Heart left ventricle (tissue), 16 donors: ENCODE data around the gene MAP6. TPM values are rescaled to one million over a fixed set of nuclear protein-coding genes. Genes with fewer than 3 reads are reported as not detected.

Experiments used
- ATAC-seq, 4 donors: fragments of 200-7000 bp; cut with Tn5 transposase; one replicate each; pipeline ENCODE4 v1.9.1; 2020 to 2022; ENCODE audit warnings: moderate library complexity in 4 of 4, mild to moderate bottlenecking in 3 of 4, moderate number of reproducible peaks in 1 of 4
- DNase-seq, 5 donors: peaks; one replicate each; pipeline ENCODE4 v3.0.0-alpha.2; 2020
- H3K27ac ChIP-seq, 12 donors: fragments of 200-600 bp; sonication (generic) in 4 of 12; one replicate each; pipeline versions ENCODE4 v1.5.0 to v1.8.0; 2016 to 2022; ENCODE audit warnings: mild to moderate bottlenecking in 2 of 12
- H3K27me3 ChIP-seq, 9 donors: fragments of 200-600 bp; sonication (generic) in 2 of 9; one replicate each; pipeline versions ENCODE4 v1.5.1 to v1.8.0; 2016 to 2022; ENCODE audit warnings: mild to moderate bottlenecking in 3 of 9
- H3K36me3 ChIP-seq, 9 donors: fragments of 200-600 bp; sonication (generic) in 2 of 9; one replicate each; pipeline versions ENCODE4 v1.5.0 to v1.8.0; 2018 to 2022; ENCODE audit warnings: mild to moderate bottlenecking in 2 of 9
- H3K4me1 ChIP-seq, 12 donors: fragments of 200-600 bp; sonication (generic) in 4 of 12; one replicate each; pipeline versions ENCODE4 v1.5.0 to v1.8.0; 2016 to 2022; ENCODE audit warnings: mild to moderate bottlenecking in 3 of 12
- H3K4me3 ChIP-seq, 12 donors: fragments of 200-600 bp; sonication (generic) in 4 of 12; one replicate each; pipeline versions ENCODE4 v1.5.0 to v1.8.0; 2017 to 2022; ENCODE audit warnings: mild to moderate bottlenecking in 9 of 12, moderate library complexity in 4 of 12
- H3K9me3 ChIP-seq, 12 donors: fragments of 200-600 bp; sonication (generic) in 4 of 12; one replicate each; pipeline versions ENCODE4 v1.5.0 to v1.8.0; 2016 to 2022; ENCODE audit warnings: mild to moderate bottlenecking in 1 of 12
- POLR2A ChIP-seq, 2 donors: fragments of 450-650 bp; IDR thresholded peaks; one replicate each; pipeline ENCODE4 v1.6.1; 2017; ENCODE audit warnings: antibody characterized with exemption in 2 of 2, mild to moderate bottlenecking in 2 of 2, moderate library complexity in 2 of 2
- WGBS, 4 donors: extraction: QIAGEN DNeasy Blood & Tissue Kit in 2 of 4; methylation state at CpG; one replicate each; pipeline versions ENCODE4 v1.1.5 to v1.1.7; 2013 to 2018; 5-methylcytosine and 5-hydroxymethylcytosine counted together
- intact Hi-C, 10 donors: fragments of 100-400 bp; cut with DNase I; formaldehyde crosslinking; loops; one replicate each; pipeline versions ENCODE4 v1.11.1 to v1.14.2; 2022
- polyA plus RNA-seq, 2 donors: library from polyadenylated mRNA; stranded (reverse); fragments of 200-250 nt; gene quantifications; one replicate each; pipeline ENCODE4 v1.2.3, GENCODE V29; 2013
- total RNA-seq, 9 donors: library from RNA; depleted of rRNA in 2 of 9; stranded (reverse); fragments of >200 nt in 2 of 9; fragmentation: NEBNext Ultra II Directional in 3 of 9; extraction: Animal tissue kit (Norgen Biotek cat#: 25700) in 3 of 9; gene quantifications; one replicate each; pipeline versions ENCODE4 v1.1.0 to v1.2.4, GENCODE V29; 2016 to 2023
- TF ChIP-seq, protein P1 (sequence below), 12 donors: fragments of 200-600 bp; sonication (generic) in 4 of 12; IDR thresholded peaks; one replicate each; pipeline versions ENCODE4 v1.5.0 to v1.8.0; 2018 to 2022; ENCODE audit warnings: antibody characterized with exemption in 12 of 12, mild to moderate bottlenecking in 5 of 12
- donor health status: ischemic (EF 13 %, LVEDD 7.1; RV severe dilation, severe dysfunction).
- donor health status: healthy with polysubstance abuse.
- donor health status: DM: no; HTN: yes; CAD: no.
- donor health status: DM: no; HTN: no; CAD: no.
- donor health status: ischemic (EF 25% LVEDD 6.9; RV normal size, moderate dysfunction).
- donor health status: ischemic (EF 25% LVEDD 5.7; RV mildly dilated, moderate dysfunction).
- donor health status: healthy.
- donor health status: DM: yes; HTN: yes; CAD: no.
- donor health status: ischemic (EF 35%, LVEDD 5.7; RV mildly dilated, moderate dysfunction).
- donor health status: nonischemic (EF 11% LVEDD 7.7; RV severe dilation, severe dysfunction).
- donor health status: DM: yes; HTN: yes; CAD: no.
- donor health status: PGD.
- donor health status: ischemic (EF 29% LVEDD 5.4; RV normal size, mild dysfunction).
- donor health status: nonischemic (EF 23%, LVEDD 6.1; RV moderate dilation, normal function).

The MAP6 gene
- total and polyA plus RNA-seq, 11 donors: 0.98 to 10.0 (median 4.8) TPM

DNA sequence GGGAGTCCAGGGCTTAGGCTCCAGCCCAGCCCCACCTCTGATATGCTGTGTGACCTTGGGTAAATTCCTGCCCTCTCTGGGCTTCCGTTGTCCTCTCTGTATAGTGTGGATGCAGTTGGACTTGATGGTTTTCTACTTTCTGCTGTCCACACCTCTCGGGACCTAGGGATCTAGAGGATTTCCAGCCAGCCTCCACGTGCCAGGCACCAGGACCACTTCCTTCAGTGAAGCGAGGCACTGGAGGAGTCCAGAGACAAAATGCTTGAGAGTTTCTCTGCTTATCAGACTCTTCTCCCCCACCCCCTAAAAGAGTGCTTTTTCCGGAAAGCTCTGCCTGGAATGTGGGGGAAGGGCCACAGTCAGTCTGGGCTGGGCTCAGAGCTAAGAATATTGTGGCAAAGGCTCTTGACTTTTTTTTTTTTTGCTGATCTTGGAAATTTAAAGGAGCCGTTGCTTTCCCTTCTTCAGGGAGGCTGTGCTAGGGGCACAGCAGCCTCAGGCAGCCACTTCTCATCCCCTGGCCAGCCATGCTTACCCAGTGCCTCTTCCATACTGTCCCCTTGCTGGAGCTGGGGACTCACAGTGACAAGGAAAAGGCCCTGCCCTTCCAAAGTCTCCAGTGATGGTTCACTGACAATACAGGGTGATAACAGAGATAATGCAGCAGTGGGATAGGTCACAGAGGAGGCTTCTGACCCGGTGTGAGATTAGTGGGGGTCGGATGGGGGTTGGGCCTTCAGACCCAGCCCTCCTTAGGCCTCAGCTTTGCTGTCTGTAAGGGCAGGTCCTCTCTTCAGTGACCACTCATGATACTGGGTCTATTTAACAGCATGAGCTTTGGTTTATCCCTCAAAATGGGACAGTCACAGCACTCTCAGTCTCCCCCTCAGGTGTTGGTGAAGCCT is 109.6 kb downstream of the MAP6 start:
- H3K27me3 ChIP-seq: no peaks in the 10 kb centered on the region
- peak overlapping the region in 8 of 12 donors; percentile 16 to 38 (median 22) for H3K4me3 ChIP-seq
- ATAC-seq: peak in 2 of 4 donors; percentile 1 to 7
- no peak for TF ChIP-seq POLR2A (IDR thresholded peaks at IDR 0.05)
- TF ChIP-seq, protein P1, sequence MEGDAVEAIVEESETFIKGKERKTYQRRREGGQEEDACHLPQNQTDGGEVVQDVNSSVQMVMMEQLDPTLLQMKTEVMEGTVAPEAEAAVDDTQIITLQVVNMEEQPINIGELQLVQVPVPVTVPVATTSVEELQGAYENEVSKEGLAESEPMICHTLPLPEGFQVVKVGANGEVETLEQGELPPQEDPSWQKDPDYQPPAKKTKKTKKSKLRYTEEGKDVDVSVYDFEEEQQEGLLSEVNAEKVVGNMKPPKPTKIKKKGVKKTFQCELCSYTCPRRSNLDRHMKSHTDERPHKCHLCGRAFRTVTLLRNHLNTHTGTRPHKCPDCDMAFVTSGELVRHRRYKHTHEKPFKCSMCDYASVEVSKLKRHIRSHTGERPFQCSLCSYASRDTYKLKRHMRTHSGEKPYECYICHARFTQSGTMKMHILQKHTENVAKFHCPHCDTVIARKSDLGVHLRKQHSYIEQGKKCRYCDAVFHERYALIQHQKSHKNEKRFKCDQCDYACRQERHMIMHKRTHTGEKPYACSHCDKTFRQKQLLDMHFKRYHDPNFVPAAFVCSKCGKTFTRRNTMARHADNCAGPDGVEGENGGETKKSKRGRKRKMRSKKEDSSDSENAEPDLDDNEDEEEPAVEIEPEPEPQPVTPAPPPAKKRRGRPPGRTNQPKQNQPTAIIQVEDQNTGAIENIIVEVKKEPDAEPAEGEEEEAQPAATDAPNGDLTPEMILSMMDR (IDR thresholded peaks at IDR 0.05): no peak
- H3K9me3 ChIP-seq: no peaks in the 10 kb centered on the region
- peaks cover 0 to 4% (median 0%) of the 10 kb centered on the region in 9 donors for H3K36me3 ChIP-seq
- peak in 4 of 5 donors; percentile 67 to 77 (median 76) for DNase-seq
- peak overlapping the region; percentile 8 to 100 (median 96) for H3K27ac ChIP-seq
- H3K4me1 ChIP-seq: peaks cover 4 to 75% (median 58%) of the 10 kb centered on the region in 12 donors
- intact Hi-C loops: no loop called here
- WGBS, 4 donors: 9 to 21% (median 14%) methylated on average over 8 of the region's 8 CpGs

- TF ChIP-seq, protein P1 (IDR thresholded peaks at IDR 0.05): no peak
- no peak for TF ChIP-seq POLR2A (IDR thresholded peaks at IDR 0.05)
- H3K9me3 ChIP-seq: no peaks in the 10 kb centered on the region
- peak overlapping the region; percentile 8 to 100 (median 96) for H3K27ac ChIP-seq
- peaks cover 13 to 77% (median 59%) of the 10 kb centered on the region in 12 donors for H3K4me1 ChIP-seq
- ATAC-seq (peak in 1 of 4 donors; percentile 14), DNase-seq (peak; percentile 54 to 72 (median 60))
- H3K36me3 ChIP-seq: no peaks in the 10 kb centered on the region
- intact Hi-C loops: no loop called here
- peak overlapping the region in 5 of 12 donors; percentile 1 to 38 (median 25) for H3K4me3 ChIP-seq
- no peaks in the 10 kb centered on the region for H3K27me3 ChIP-seq
- whole genome bisulfite sequencing, 4 donors: 37 to 49% (median 45%) methylated on average over 13 to 17 of the region's 17 CpGs
Observed at GRCh38 chr11:75557666-75558494, 111.0 kb downstream of the MAP6 start.

- Histone ChIP-seq H3K9me3 (no peaks in the 10 kb centered on the region), H3K4me3 (no peak overlapping the region), H3K27ac (peak overlapping the region in 1 of 12 donors; percentile 100), H3K36me3 (no peaks in the 10 kb centered on the region), H3K4me1 (peaks cover 13 to 73% (median 56%) of the 10 kb centered on the region in 12 donors), H3K27me3 (no peaks in the 10 kb centered on the region)
- TF ChIP-seq, protein P1 (IDR thresholded peaks at IDR 0.05): no peak
- TF ChIP-seq POLR2A (IDR thresholded peaks at IDR 0.05): no peak
- WGBS, 4 donors: 79 to 85% (median 80%) methylated on average over 3 of the region's 3 CpGs
- intact Hi-C loops: no loop called here
- ATAC-seq (no peak), DNase-seq (peak in 1 of 5 donors; percentile 0)
Observed at GRCh38 chr11:75556275-75556674, 112.6 kb downstream of the MAP6 start.
